ENCODE measurements around the gene AP1G1.

- no peak for TF ChIP-seq CTCF (IDR thresholded peaks at IDR 0.05)
- no peak for TF ChIP-seq POLR2AphosphoS5 (IDR thresholded peaks at IDR 0.05)
- TF ChIP-seq POLR2A (IDR thresholded peaks at IDR 0.05) = no peak
Observed at GRCh38 chr16:71826533-71827017, 17.9 kb upstream of the AP1G1 start.

Measured in suprapubic skin (tissue), 4 donors.